AG10803 (cell line): ENCODE measurements around the gene TTYH3.
A peak's percentile ranks its signal among the peaks of the same experiment; 100 is the strongest.

ENCODE experiments used
- DNase-seq: peaks from one replicate; pipeline ENCODE4 v3.0.0; 2010; ENCODE audit warnings: low read depth
- H3K4me3 ChIP-seq: 2 replicates; pipeline ENCODE4 v1.5.1; 2011; ENCODE audit warnings: mild to moderate bottlenecking, low read length, control low read depth
- TF ChIP-seq, protein P1 (sequence below): conservative IDR thresholded peaks from 2 replicates; pipeline ENCODE4 v1.5.1; 2011; ENCODE audit warnings: mild to moderate bottlenecking, low read length, control low read depth, inconsistent platforms

The TTYH3 gene

DNA sequence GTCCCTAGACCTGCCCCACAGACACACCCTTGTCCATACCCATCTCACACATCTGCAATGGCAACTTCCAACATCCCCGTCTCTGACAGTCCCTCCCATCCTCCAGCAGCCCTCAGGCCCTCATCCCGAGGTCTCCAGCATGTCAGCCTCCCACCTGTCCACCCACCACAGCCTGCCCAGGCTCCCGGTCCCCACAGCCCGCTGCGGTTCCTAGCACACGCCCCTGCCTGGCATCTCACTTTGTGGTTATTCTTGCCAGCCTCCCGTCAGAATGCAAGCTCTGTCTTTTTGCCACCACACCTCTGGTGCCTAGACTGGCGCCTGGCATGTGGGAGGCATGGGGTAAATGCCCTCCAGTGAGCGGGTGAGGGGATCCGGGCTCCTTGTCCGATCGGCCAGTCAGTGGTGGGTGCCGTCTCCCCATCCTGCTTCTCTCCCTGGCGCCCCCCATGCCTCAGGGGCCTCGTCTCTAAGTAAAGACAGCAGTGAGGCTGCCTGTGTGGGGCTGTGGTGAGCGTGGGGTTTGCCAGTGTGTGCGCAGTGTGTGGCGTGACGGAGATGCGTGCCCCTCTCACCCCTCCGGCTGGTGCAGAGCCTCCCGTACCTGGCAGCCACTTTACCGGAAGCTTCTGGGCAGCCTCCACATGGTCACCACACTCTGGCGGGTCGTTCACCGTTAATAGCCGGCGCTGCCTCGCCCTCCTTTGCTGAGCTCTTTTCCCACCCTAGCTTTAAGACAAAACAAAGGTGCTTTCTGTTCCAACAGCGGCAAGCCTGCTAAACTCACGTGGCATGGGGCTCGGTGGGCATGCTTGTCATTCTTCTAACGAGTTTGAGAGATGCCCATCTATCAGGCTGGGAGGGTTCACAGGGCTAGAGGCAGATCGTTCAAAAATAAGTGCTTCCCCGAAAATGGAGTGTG, 28.5 kb upstream of the TTYH3 start:
- H3K4me3 ChIP-seq = no peak overlapping the region
- DNase-seq = no peak
- TF ChIP-seq, protein P1, sequence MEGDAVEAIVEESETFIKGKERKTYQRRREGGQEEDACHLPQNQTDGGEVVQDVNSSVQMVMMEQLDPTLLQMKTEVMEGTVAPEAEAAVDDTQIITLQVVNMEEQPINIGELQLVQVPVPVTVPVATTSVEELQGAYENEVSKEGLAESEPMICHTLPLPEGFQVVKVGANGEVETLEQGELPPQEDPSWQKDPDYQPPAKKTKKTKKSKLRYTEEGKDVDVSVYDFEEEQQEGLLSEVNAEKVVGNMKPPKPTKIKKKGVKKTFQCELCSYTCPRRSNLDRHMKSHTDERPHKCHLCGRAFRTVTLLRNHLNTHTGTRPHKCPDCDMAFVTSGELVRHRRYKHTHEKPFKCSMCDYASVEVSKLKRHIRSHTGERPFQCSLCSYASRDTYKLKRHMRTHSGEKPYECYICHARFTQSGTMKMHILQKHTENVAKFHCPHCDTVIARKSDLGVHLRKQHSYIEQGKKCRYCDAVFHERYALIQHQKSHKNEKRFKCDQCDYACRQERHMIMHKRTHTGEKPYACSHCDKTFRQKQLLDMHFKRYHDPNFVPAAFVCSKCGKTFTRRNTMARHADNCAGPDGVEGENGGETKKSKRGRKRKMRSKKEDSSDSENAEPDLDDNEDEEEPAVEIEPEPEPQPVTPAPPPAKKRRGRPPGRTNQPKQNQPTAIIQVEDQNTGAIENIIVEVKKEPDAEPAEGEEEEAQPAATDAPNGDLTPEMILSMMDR = no peak

DNA sequence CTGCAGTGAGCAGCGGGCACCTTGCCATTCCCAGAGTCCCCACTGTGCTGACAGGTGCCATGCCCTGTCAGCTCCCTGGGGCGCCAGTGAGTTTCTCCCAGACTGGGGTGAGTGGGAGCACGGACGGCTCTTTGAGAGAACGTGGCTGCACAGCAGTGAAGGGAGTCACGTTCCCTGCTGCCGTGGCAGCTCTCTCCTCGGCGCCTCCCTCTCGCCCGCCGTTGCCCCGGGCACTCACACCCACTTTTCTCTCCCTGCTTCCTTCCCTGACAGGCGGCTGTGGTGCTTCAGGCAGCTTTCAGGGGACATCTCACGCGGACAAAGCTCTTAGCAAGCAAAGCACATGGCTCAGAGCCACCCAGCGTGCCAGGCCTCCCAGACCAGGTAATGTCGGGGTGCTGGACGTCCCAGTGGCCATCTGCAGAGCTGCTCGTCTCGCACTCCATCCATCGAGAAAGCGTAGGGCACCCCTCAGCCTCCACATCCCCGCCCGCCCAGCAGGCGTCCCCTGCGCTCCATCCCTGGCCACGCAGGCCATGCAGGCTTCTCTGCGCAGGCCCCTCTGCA, 27.1 kb upstream of the TTYH3 start:
- DNase-seq = no peak
- no peak overlapping the region for H3K4me3 ChIP-seq
- TF ChIP-seq, protein P1 = no peak

DNA sequence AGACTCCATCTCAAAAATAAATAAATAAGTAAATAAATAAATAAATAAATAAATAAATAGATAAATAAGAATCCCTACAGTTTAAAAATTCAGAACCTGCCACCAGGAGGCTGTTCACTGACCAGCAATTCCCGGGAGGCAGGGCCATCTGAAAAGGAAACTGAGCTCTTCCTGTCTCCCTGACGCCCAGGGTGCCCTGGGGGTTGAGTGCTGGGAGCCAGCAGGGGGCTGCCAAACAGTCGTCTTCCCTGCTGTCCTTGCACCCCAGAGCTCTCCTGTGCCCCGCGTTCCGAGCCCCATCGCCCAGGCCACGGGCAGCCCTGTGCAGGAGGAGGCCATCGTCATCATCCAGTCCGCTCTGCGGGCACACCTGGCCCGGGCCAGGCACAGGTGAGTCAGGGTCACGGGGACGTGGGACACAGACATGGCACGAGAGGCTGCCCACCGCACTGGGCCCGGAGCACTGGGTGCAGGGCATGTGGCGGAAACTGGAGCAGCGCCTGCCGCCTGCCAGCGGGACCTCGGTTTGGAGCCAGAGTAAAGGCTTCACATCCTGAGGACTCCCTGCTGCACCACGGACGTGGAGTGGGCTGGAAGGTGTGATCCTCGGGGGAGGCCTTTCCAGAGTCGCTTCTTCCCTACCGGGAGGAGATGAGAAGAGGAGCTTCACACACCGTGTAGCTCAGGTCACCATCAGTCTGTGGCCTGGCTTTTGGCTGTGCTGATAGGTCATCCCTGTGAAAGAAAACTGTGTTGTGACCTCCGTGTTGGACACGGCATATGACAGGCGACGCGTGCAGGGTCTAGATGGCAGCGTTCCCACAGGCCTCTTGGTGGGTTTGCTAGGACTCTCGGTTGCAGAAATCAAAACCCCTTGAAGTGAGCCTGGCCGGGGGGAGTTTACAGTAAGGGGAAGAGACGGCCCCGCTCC, 25.9 kb upstream of the TTYH3 start:
- TF ChIP-seq, protein P1 = no peak
- no peak for DNase-seq
- H3K4me3 ChIP-seq = no peak overlapping the region

DNA sequence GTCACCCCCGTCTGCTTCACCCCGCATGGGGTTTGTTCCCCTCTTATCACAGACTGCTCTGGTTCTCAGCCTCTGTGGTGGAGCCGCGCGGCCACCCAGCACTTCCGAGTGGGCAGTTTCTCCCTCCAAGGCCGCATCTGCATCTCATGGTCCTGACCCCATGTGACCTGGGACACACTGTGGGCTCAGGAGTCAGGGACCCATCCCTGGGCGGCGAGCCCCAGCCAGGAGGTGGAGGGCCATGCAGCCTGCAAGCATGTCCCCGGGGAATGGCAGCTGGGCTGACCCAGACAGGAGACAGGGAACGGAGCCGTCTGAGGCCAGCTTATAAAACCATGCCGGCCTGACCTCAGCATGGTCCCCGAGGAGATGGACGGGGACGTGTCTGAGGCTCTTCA, 25.2 kb upstream of the TTYH3 start:
- H3K4me3 ChIP-seq = no peak overlapping the region
- no peak for DNase-seq
- TF ChIP-seq, protein P1 = no peak

DNA sequence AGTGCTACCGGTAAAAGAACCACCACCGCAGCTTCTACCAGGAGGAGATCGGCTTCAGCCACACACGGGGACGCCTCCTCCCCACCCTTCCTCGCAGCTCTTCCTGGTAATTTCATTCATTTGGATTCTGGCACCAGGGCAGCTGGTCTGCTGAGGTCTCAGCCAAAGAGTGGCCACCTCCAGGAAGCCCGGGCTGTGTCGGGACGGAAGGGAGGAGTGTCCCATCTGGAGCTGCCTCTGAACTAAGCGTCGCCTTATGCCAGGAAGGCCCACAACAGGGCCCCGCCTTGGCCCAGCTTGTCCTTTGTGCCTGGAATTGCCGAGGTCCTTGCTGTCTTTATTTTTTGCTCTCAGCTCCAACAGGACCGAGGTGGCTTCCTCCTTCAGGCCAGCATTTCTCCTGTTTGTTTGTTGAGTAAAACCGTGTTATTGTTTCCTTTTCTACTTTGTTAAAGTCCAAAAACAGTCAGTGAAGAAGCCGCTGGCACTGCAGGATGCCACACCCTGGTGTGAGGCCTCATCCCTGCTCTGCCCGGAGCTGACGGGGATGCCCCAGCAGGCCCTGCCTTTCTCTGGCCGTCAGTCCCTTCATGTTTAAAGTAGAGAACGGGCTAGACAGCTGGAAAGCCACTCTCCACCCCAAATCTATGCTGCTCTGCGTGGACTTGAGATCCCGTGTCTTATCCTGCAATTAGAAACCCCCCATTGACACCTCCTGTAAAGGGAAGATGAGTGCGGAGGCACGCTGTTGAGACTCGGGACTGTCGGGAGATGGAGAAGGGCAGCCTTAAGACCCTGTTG, 24.5 kb upstream of the TTYH3 start:
- DNase-seq = peak; percentile 46
- TF ChIP-seq, protein P1 = no peak
- H3K4me3 ChIP-seq = no peak overlapping the region
